Psoas muscle (tissue), 8 donors: ENCODE data around the gene KCNAB1. TPM values are rescaled to one million over a fixed set of nuclear protein-coding genes. Genes with fewer than 3 reads are reported as not detected.

Experiments used
- ATAC-seq, 4 donors: fragments of 200-7000 bp; cut with Tn5 transposase; one replicate each; pipeline ENCODE4 v1.9.1; 2020; ENCODE audit warnings: moderate library complexity in 3 of 4, mild to moderate bottlenecking in 2 of 4
- DNase-seq, 2 donors: peaks; one replicate each; pipeline ENCODE4 v3.0.0-alpha.2; 2020
- H3K27ac ChIP-seq: fragments of 200-600 bp; one replicate; pipeline ENCODE4 v1.8.0; 2022
- H3K27me3 ChIP-seq, 3 donors: fragments of 200-600 bp in 1 of 3; one replicate each; pipeline versions ENCODE4 v1.6.1 to v1.8.0; 2013 to 2022; ENCODE audit warnings: low read length in 2 of 3, mild to moderate bottlenecking in 2 of 3, moderate library complexity in 1 of 3; ENCODE audit not compliant: insufficient read depth in 3 of 3
- H3K36me3 ChIP-seq, 2 donors: fragments of 200-600 bp in 1 of 2; one replicate each; pipeline versions ENCODE4 v1.6.1 to v1.8.0; 2013 to 2022; ENCODE audit warnings: low read depth in 1 of 2, mild to moderate bottlenecking in 1 of 2, moderate library complexity in 1 of 2; ENCODE audit not compliant: insufficient read depth in 1 of 2
- H3K4me1 ChIP-seq: fragments of 200-600 bp; one replicate; pipeline ENCODE4 v1.8.0; 2022
- H3K4me3 ChIP-seq: fragments of 200-600 bp; one replicate; pipeline ENCODE4 v1.8.0; 2022; ENCODE audit warnings: mild to moderate bottlenecking
- H3K9me3 ChIP-seq: fragments of 200-600 bp; one replicate; pipeline ENCODE4 v1.8.0; 2022
- WGBS, 3 donors: extraction: QIAGEN DNeasy Blood & Tissue Kit; methylation state at CpG; one replicate each; pipeline versions ENCODE4 v1.1.6 to v1.1.7; 2013; 5-methylcytosine and 5-hydroxymethylcytosine counted together
- intact Hi-C, 2 donors: fragments of 100-400 bp; cut with DNase I; formaldehyde crosslinking; loops; one replicate each; pipeline versions ENCODE4 v1.11.0 to v1.14.2; 2022
- polyA plus RNA-seq, 3 donors: library from polyadenylated mRNA; stranded (reverse); fragments of 200-250 nt; gene quantifications; one replicate each; pipeline ENCODE4 v1.2.3, GENCODE V29; 2013
- total RNA-seq, 4 donors: library from RNA; stranded (reverse); fragmentation: NEBNext Ultra II Directional in 2 of 4; extraction: Animal tissue kit (Norgen Biotek cat#: 25700) in 2 of 4; gene quantifications; one replicate each; pipeline versions ENCODE4 v1.2.1 to v1.2.4, GENCODE V29; 2021 to 2023
- TF ChIP-seq, protein P1 (sequence below): fragments of 200-600 bp; IDR thresholded peaks from one replicate; pipeline ENCODE4 v1.8.0; 2022; ENCODE audit warnings: antibody characterized with exemption
- donor health status: healthy with polysubstance abuse.
- donor health status: DM: no; HTN: no; CAD: no; lungs with moderate emphysema.
- donor health status: Bipolar disorder and iron deficiency.
- donor health status: healthy.
- donor health status: DM: yes; HTN: yes; CAD: no.
- donor health status: DM: no; HTN: no; CAD: no.
- donor health status: DM: no; HTN: no; CAD: no.
- donor health status: DM: yes; HTN: yes; CAD: no.

The KCNAB1 gene
- total and polyA plus RNA-seq, 7 donors: 0.66 to 3.1 (median 0.91) TPM

DNA sequence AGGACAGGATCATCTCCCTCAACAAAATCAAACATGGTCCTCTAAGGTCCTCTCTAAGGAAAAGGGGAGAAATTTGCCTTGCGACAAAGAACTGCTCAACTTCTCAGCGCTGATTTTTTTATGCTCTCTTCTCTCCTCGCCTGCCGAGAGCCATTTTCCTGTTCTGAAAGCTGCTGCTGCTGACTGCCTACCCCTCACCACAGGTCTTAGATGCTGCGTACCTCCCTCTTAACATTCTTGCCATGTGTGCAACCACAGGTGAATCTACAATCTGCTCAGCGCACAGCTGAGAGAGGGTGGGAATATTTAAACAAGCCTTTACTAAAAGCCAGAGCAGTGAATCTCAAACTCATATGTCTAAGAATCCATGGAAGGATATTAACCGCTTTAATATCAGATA, 223.8 kb downstream of the KCNAB1 start:
- DNase-seq (no peak), ATAC-seq (no peak)
- H3K27ac ChIP-seq: no peak overlapping the region
- TF ChIP-seq, protein P1, sequence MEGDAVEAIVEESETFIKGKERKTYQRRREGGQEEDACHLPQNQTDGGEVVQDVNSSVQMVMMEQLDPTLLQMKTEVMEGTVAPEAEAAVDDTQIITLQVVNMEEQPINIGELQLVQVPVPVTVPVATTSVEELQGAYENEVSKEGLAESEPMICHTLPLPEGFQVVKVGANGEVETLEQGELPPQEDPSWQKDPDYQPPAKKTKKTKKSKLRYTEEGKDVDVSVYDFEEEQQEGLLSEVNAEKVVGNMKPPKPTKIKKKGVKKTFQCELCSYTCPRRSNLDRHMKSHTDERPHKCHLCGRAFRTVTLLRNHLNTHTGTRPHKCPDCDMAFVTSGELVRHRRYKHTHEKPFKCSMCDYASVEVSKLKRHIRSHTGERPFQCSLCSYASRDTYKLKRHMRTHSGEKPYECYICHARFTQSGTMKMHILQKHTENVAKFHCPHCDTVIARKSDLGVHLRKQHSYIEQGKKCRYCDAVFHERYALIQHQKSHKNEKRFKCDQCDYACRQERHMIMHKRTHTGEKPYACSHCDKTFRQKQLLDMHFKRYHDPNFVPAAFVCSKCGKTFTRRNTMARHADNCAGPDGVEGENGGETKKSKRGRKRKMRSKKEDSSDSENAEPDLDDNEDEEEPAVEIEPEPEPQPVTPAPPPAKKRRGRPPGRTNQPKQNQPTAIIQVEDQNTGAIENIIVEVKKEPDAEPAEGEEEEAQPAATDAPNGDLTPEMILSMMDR: no peak
- H3K27me3 ChIP-seq: no peaks in the 10 kb centered on the region
- no peak overlapping the region for H3K4me3 ChIP-seq
- H3K36me3 ChIP-seq: no peaks in the 10 kb centered on the region
- intact Hi-C loops: no loop called here
- WGBS, 3 donors: 88 to 94% (median 94%) methylated on average over 7 of the region's 7 CpGs
- H3K9me3 ChIP-seq: no peaks in the 10 kb centered on the region
- H3K4me1 ChIP-seq: no peaks in the 10 kb centered on the region

DNA sequence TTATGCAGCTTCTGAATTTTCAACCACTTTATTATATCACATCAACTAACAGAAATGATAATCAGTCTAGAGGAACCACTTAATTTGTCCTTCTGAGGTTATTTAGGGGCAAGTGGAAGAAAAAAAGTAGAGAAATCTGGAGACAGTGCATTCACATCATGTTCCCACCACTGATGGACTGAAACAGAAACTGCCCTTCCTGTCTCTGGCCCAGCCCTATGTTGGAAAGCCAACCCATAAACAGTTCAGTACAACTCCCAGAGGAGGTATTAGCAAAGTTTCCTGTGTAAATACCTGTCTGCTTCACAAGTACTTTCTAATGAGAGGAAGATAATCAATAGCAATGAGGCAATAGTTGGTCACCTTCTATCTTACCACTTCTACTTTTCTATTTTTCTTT, 228.7 kb downstream of the KCNAB1 start:
- H3K4me1 ChIP-seq: no peaks in the 10 kb centered on the region
- H3K36me3 ChIP-seq: no peaks in the 10 kb centered on the region
- no peaks in the 10 kb centered on the region for H3K9me3 ChIP-seq
- no peak for DNase-seq
- no peak for ATAC-seq
- H3K27me3 ChIP-seq: no peaks in the 10 kb centered on the region
- intact Hi-C loops: no loop called here
- H3K27ac ChIP-seq: no peak overlapping the region
- TF ChIP-seq, protein P1: no peak
- no peak overlapping the region for H3K4me3 ChIP-seq

- intact Hi-C loops: no loop called here
- Histone ChIP-seq H3K27ac (no peak overlapping the region), H3K36me3 (no peaks in the 10 kb centered on the region), H3K4me3 (no peak overlapping the region), H3K27me3 (no peaks in the 10 kb centered on the region), H3K4me1 (no peaks in the 10 kb centered on the region), H3K9me3 (no peaks in the 10 kb centered on the region)
- ATAC-seq (no peak), DNase-seq (no peak)
- TF ChIP-seq, protein P1: no peak
Measured at GRCh38 chr3:156349978-156350377, 229.6 kb downstream of the KCNAB1 start.

- DNase-seq: no peak
Measured at GRCh38 chr3:156350781-156351180, 230.4 kb downstream of the KCNAB1 start.

DNA sequence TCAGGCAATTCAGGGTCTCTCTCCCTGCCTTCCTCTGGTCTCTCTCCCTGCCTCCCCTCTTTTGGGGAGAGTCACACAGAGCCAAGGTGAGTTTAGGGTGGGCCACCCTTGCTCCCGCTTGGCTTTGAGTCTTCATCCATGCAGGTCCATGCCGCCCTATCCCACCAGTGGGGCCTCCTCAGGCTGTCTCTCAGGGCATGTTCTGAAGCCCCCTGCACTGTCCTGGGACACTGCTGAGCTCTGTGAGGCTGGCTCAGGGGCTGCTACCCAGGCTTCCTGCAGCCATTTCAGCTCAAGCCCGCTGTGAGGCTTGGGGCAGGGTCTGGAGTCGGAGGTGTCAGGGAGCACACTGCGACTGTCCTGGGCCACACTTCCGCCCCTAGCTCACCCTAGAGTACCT, 231.4 kb downstream of the KCNAB1 start:
- H3K36me3 ChIP-seq: no peaks in the 10 kb centered on the region
- H3K27ac ChIP-seq: no peak overlapping the region
- no peak for ATAC-seq
- no peaks in the 10 kb centered on the region for H3K9me3 ChIP-seq
- H3K4me1 ChIP-seq: no peaks in the 10 kb centered on the region
- H3K4me3 ChIP-seq: no peak overlapping the region
- TF ChIP-seq, protein P1: no peak
- intact Hi-C loops: no loop called here
- 86 to 97% (median 96%) methylated on average over 6 of the region's 6 CpGs for WGBS, 3 donors
- no peak for DNase-seq
- H3K27me3 ChIP-seq: no peaks in the 10 kb centered on the region

More at GRCh38 chr3:156350781-156351180, 230.4 kb downstream of the KCNAB1 start:
- TF ChIP-seq, protein P1: no peak
- no peaks in the 10 kb centered on the region for H3K4me1 ChIP-seq
- no peak for ATAC-seq
- WGBS, 3 donors: 10 to 27% (median 19%) methylated on average over 4 of the region's 4 CpGs
- no peak overlapping the region for H3K4me3 ChIP-seq
- H3K36me3 ChIP-seq: no peaks in the 10 kb centered on the region
- H3K27ac ChIP-seq: no peak overlapping the region
- intact Hi-C loops: no loop called here
- H3K27me3 ChIP-seq: no peaks in the 10 kb centered on the region
- no peaks in the 10 kb centered on the region for H3K9me3 ChIP-seq
